Fibroblast of peridontal ligament (primary cell): Measurements from ENCODE around the gene TMEM114.

Experiments
- DNase-seq: peaks from one replicate; pipeline ENCODE4 v3.0.0-alpha.2; 2010; ENCODE audit errors: extremely low read depth

TMEM114 gene

GRCh38 chr16:8589900-8590688 lies at the start of gene TMEM114:
Gene TMEM114, minus strand, starts transcription at chr16:8590511. Its CDS starts 673 bp downstream, at chr16:8589838.
- no peak for DNase-seq

GRCh38 chr16:8639694-8640093 lies 49.4 kb upstream of the TMEM114 start:
- DNase-seq = no peak

GRCh38 chr16:8634991-8635736 lies 44.9 kb upstream of the TMEM114 start:
- peak; percentile 21 for DNase-seq

- no peak for DNase-seq
These were observed 42.4 kb upstream of the TMEM114 start for GRCh38 chr16:8632675-8633182.

GRCh38 chr16:8631818-8632465 lies 41.6 kb upstream of the TMEM114 start:
- DNase-seq = no peak

- DNase-seq = no peak
These were observed 41.1 kb upstream of the TMEM114 start for GRCh38 chr16:8631373-8631772.

- no peak for DNase-seq
These were observed 40.1 kb upstream of the TMEM114 start for GRCh38 chr16:8630255-8630953.

GRCh38 chr16:8628981-8629725 lies 38.8 kb upstream of the TMEM114 start:
- no peak for DNase-seq

- no peak for DNase-seq
These were observed 37.1 kb upstream of the TMEM114 start for GRCh38 chr16:8627456-8627855.

- DNase-seq = no peak
These were observed 36.6 kb upstream of the TMEM114 start for GRCh38 chr16:8626946-8627345.

GRCh38 chr16:8625491-8626087 lies 35.3 kb upstream of the TMEM114 start:
- DNase-seq = no peak

- DNase-seq = peak; percentile 14
These were observed 33.3 kb upstream of the TMEM114 start for GRCh38 chr16:8623634-8624033.

- DNase-seq = no peak
These were observed 32.0 kb upstream of the TMEM114 start for GRCh38 chr16:8622315-8622656.

- peak; percentile 77 for DNase-seq
These were observed 31.4 kb upstream of the TMEM114 start, which contains the start of gene METTL22 for GRCh38 chr16:8621572-8622314. Gene METTL22, plus strand, starts transcription at chr16:8621698. Its CDS starts 3,968 bp downstream, at chr16:8625666.

GRCh38 chr16:8621222-8621571 lies 30.9 kb upstream of the TMEM114 start:
- no peak for DNase-seq

GRCh38 chr16:8620535-8620934 lies 30.2 kb upstream of the TMEM114 start:
- DNase-seq = no peak

- DNase-seq = no peak
These were observed 29.5 kb upstream of the TMEM114 start for GRCh38 chr16:8619671-8620370.

GRCh38 chr16:8614435-8615029 lies 24.2 kb upstream of the TMEM114 start:
- no peak for DNase-seq
